ENCODE results near the gene TEX19. TPM values are rescaled to one million over a fixed set of nuclear protein-coding genes. Genes with fewer than 3 reads are reported as not detected.

TEX19 gene
- total RNA-seq, 2 experiments from 2014 or later: not detected

DNA sequence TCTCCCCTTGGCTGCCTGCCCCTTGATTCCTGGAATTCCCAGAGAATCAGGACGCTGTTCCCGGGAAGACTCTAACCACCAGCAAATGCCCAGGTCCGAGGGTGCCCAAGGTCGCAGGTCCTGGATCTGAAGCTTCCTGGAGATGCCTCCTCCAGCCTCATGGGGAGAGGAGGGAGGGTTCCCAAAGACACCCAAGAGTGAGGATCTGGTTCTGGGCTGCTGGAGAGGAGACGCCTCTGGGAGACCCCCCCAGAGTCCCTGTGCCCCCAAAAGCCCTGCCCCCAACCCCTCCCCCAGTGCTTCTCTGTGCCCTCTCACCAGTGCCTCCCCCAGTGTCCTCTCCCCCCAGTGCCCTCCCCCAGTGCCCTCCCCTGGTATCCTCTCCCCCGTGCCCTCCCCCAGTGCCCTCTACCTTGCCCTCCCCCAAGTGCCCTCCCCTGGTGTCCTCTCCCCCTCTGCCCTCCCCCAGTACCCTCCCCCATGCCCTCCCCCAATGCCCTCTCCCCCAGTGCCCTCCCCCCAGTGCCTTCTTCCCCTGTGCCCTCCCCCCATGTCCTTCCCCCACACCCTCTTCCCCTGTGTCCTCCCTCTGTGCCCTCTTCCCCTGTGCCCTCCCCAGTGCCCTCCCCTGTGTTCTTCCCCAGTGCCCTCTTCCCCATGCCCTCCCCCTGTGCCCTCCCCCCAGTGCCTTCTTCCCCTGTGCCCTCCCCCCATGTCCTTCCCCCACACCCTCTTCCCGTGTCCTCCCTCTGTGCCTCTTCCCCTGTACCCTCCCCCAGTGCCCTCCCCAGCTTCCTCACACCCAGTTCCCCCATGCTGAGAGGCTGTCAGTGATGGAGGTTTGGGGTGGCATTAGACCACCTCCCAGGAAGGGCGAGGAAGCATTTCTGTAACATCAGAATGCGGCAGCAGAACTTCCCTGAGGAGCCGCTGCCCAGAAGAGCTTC, 19.1 kb upstream of the TEX19 start:
- Mint-ChIP-seq H3K36me3 (ENCODE audit: low read depth) (no peaks in the 10 kb centered on the region), H3K9me3 (peaks cover 3% of the 10 kb centered on the region), H3K4me1 (ENCODE audit: low read depth) (peaks cover 18% of the 10 kb centered on the region), H3K27ac (no peak overlapping the region), H3K4me3 (no peak overlapping the region), H3K27me3 (peaks cover 1% of the 10 kb centered on the region)
- ATAC-seq (no peak), DNase-seq (no peak)
- POLR2A ChIA-PET: interaction anchor here (0.6 to 0.7 kb wide), 2 partner anchors 44 to 48 kb away, joined by 3 read pairs; no protein-coding TSS in a partner anchor
- CTCF ChIA-PET: no interaction called here
- TF ChIP-seq, protein P1, sequence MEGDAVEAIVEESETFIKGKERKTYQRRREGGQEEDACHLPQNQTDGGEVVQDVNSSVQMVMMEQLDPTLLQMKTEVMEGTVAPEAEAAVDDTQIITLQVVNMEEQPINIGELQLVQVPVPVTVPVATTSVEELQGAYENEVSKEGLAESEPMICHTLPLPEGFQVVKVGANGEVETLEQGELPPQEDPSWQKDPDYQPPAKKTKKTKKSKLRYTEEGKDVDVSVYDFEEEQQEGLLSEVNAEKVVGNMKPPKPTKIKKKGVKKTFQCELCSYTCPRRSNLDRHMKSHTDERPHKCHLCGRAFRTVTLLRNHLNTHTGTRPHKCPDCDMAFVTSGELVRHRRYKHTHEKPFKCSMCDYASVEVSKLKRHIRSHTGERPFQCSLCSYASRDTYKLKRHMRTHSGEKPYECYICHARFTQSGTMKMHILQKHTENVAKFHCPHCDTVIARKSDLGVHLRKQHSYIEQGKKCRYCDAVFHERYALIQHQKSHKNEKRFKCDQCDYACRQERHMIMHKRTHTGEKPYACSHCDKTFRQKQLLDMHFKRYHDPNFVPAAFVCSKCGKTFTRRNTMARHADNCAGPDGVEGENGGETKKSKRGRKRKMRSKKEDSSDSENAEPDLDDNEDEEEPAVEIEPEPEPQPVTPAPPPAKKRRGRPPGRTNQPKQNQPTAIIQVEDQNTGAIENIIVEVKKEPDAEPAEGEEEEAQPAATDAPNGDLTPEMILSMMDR (IDR thresholded peaks at IDR 0.05): no peak
- intact Hi-C loops (cut with micrococcal nuclease): no loop called here

DNA sequence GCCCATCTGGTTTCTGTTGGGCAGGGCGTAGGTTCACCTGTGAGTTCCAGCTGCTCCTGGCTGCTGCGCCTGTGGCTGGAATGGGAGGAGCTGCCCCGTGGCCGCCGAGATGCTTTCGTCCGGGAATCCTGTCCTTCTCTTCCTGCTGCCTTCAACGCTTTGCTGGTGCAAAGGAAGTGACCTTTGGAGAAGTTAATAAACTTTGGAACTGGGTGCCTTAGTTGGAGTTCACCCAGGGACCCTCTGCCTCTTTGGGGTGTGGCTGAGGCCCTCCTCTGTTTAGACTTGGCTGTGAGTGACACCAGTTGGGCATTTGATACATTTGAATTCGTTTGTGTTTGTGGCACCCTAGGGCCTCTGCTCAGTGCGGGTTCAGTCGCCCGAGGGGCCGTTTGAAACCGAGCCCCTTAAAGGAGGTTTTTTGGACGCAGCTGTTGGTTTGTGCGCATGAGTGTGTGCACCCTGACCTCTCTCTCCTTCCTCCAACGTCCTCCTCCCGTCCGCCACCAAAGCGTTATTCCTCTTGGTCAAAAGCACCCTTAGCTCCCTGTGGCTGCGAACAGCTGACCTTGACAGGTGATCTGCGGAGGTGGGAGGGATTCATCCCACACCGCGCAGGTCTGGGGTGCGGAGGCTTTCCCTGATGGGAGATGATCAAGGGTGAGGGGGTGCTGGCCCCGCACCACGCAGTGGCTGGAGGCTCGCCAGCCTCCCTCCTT, 16.5 kb upstream of the TEX19 start:
- H3K4me3 Mint-ChIP-seq: no peak overlapping the region
- intact Hi-C loops (cut with micrococcal nuclease): no loop called here
- TF ChIP-seq, protein P1 (IDR thresholded peaks at IDR 0.05): no peak
- H3K27ac Mint-ChIP-seq: no peak overlapping the region
- no peak for ATAC-seq
- DNase-seq: no peak
- peaks cover 5% of the 10 kb centered on the region for H3K27me3 Mint-ChIP-seq
- H3K4me1 Mint-ChIP-seq (ENCODE audit: low read depth): peaks cover 14% of the 10 kb centered on the region
- H3K9me3 Mint-ChIP-seq: peaks cover 3% of the 10 kb centered on the region
- ChIA-PET CTCF (no interaction called here), POLR2A (no interaction called here)
- no peaks in the 10 kb centered on the region for H3K36me3 Mint-ChIP-seq (ENCODE audit: low read depth)

DNA sequence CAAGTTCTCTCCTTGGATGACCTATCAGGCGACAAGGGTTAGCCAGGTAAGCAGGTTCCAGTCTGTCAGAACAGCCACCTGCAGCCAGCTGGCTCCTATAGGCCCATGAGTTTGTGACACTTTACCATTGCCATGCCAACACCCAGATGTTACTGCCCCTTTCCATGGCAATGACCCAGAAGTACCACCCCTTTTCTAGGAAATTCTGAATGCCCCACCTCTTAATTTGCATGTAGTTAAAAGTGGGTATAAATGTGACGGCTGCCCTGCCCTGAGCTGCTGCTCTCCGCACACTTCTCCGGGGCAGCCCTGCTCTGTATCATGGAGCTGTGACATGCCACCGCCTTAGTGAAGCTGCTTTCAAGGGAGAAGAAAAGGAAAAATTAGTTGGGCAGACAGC, 15.5 kb upstream of the TEX19 start:
- CTCF ChIA-PET: interaction anchor here (2.3 kb wide), 1 partner anchor 22 kb away, joined by 13 read pairs; no protein-coding TSS in a partner anchor
- POLR2A ChIA-PET: interaction anchor here (1.2 kb wide), 1 partner anchor 10 kb away, joined by 3 read pairs; the partner anchor contains the start of gene SECTM1
- Mint-ChIP-seq H3K27me3 (peaks cover 5% of the 10 kb centered on the region), H3K27ac (no peak overlapping the region), H3K9me3 (peaks cover 3% of the 10 kb centered on the region), H3K36me3 (ENCODE audit: low read depth) (no peaks in the 10 kb centered on the region), H3K4me3 (no peak overlapping the region), H3K4me1 (ENCODE audit: low read depth) (peaks cover 14% of the 10 kb centered on the region)
- intact Hi-C loops (cut with micrococcal nuclease): no loop called here
- TF ChIP-seq, protein P1 (IDR thresholded peaks at IDR 0.05): no peak
- no peak for DNase-seq
- ATAC-seq: no peak

DNA sequence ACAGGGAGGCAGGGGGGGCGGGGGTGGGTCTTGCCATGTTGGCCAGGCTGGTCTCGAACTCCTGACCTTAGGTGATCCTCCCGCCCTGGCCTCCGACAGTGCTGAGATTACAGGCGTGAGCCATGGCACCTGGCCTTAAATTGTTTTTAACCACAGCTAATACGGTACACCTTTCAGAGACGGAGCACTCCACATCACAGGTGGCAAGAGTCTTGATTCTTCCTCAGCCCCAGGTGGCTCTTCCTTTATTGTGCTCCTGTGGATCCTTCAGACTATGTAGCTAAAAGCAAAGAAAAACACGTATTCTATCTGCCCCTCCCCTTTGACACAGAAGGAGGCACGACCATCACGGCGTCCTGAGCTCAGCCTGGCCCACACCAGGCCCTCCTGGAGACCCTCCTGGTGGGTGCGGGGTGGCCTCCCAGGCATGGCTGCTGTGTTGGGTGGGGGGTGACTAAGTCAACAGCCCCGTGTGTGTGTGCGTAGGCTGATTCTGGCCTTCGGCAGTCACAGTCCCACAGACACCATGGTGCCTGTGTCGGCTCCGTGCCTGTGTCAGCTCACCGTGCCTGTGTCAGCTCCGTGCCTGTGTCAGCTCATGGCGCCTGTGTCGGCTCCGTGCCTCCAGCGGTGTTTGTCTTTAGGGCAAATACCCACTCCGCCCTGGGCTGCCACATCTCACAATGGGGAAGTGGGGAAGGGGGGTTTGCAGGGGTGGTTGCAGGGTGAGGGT, 14.7 kb upstream of the TEX19 start:
- ATAC-seq: no peak
- Mint-ChIP-seq H3K4me1 (ENCODE audit: low read depth) (peaks cover 8% of the 10 kb centered on the region), H3K4me3 (no peak overlapping the region), H3K9me3 (peaks cover 3% of the 10 kb centered on the region), H3K27me3 (peaks cover 5% of the 10 kb centered on the region), H3K27ac (no peak overlapping the region), H3K36me3 (ENCODE audit: low read depth) (no peaks in the 10 kb centered on the region)
- CTCF ChIA-PET: interaction anchor here (2.3 kb wide), 1 partner anchor 23 kb away, joined by 13 read pairs; no protein-coding TSS in a partner anchor
- DNase-seq: no peak
- intact Hi-C loops (cut with micrococcal nuclease): no loop called here
- TF ChIP-seq, protein P1 (IDR thresholded peaks at IDR 0.05): no peak
- POLR2A ChIA-PET: interaction anchor here (1.0 to 1.2 kb wide), 3 partner anchors 11 to 72 kb away, joined by 3 read pairs; partner anchors contain the start of gene SECTM1

Data from activated CD8-positive, alpha-beta T cell treated with anti-CD3 and anti-CD28 coated beads for 36 hours (primary cell).